ENCODE data around the gene ARHGEF11. TPM values are rescaled to one million over a fixed set of nuclear protein-coding genes. Genes with fewer than 3 reads are reported as not detected.

The ARHGEF11 gene
- total RNA-seq, 4 donors from 2014 or later: 56.7 to 127 (median 89.9) TPM

- Histone ChIP-seq H3K4me1 (peaks cover 0 to 28% (median 4%) of the 10 kb centered on the region in 4 donors), H3K4me3 (no peak overlapping the region), H3K9me3 (no peaks in the 10 kb centered on the region), H3K36me3 (no peaks in the 10 kb centered on the region), H3K27me3 (peaks cover 0 to 13% of the 10 kb centered on the region in 2 donors), H3K27ac (peak overlapping the region in 2 of 4 donors; percentile 43 to 59)
- DNase-seq: no peak
- TF ChIP-seq POLR2A (IDR thresholded peaks at IDR 0.05) (no peak), CTCF (IDR thresholded peaks at IDR 0.05) (no peak)
Observed at GRCh38 chr1:156896490-156897033, 149.0 kb downstream of the ARHGEF11 start.

GRCh38 chr1:156895927-156896326 lies 149.6 kb downstream of the ARHGEF11 start:
- TF ChIP-seq POLR2A (IDR thresholded peaks at IDR 0.05): no peak
- no peak for TF ChIP-seq CTCF (IDR thresholded peaks at IDR 0.05)
- peaks cover 0 to 28% (median 4%) of the 10 kb centered on the region in 4 donors for H3K4me1 ChIP-seq
- H3K9me3 ChIP-seq: no peaks in the 10 kb centered on the region
- DNase-seq: no peak
- H3K4me3 ChIP-seq: no peak overlapping the region
- H3K27ac ChIP-seq: peak overlapping the region in 2 of 4 donors; percentile 43 to 81
- H3K36me3 ChIP-seq: no peaks in the 10 kb centered on the region
- H3K27me3 ChIP-seq: peaks cover 0 to 13% of the 10 kb centered on the region in 2 donors

GRCh38 chr1:156895455-156895812 lies 150.1 kb downstream of the ARHGEF11 start:
- Histone ChIP-seq H3K27me3 (peaks cover 0 to 13% of the 10 kb centered on the region in 2 donors), H3K4me3 (peak overlapping the region in 1 of 4 donors; percentile 0), H3K9me3 (no peaks in the 10 kb centered on the region), H3K36me3 (no peaks in the 10 kb centered on the region), H3K27ac (peak overlapping the region in 3 of 4 donors; percentile 52 to 81 (median 75)), H3K4me1 (peaks cover 0 to 28% (median 4%) of the 10 kb centered on the region in 4 donors)
- TF ChIP-seq POLR2A (IDR thresholded peaks at IDR 0.05): no peak
- no peak for TF ChIP-seq CTCF (IDR thresholded peaks at IDR 0.05)
- DNase-seq: no peak

DNA sequence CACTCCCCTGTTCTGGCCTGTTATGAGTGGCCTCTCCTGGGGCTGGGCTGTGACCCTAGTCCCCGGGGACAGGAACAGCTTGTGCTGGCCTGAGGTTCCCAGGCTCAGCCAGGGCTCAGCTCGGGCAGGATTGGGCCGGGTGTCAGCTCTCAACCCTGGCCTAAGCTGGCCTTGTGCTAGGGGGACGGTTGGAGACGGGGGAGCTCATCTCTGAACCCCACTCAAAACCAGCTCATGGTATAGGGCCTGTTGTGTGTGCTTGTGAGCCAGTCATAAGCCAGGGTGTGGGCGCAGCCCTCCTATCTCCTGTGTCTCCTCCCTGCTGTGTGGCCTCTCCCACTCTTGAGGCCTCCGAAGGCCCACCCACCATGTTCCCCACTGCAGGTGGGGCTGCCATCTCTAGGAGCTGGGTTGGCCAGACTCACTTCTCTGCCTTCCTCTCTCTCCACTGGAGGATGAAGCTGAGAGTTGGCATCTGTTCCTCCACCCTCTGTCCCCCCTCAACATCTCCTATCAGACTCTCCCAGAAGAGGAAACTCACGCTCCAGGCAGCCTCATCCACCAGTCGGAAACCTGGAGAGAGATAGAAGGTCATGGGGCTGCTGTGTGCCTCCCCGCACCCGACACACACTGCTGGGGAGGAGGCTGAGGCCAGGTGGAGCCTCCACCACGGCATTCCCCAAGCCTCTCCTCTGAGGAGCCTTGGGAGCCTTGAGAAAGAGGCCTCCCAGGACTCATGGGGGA lies 150.7 kb downstream of the ARHGEF11 start:
- Histone ChIP-seq H3K4me3 (peak overlapping the region in 2 of 4 donors; percentile 47 to 48), H3K27me3 (peaks cover 0 to 13% of the 10 kb centered on the region in 2 donors), H3K4me1 (peaks cover 0 to 28% (median 4%) of the 10 kb centered on the region in 4 donors), H3K9me3 (no peaks in the 10 kb centered on the region), H3K27ac (peak overlapping the region in 3 of 4 donors; percentile 52 to 81 (median 75)), H3K36me3 (no peaks in the 10 kb centered on the region)
- DNase-seq: no peak
- TF ChIP-seq CTCF (IDR thresholded peaks at IDR 0.05) (no peak), POLR2A (IDR thresholded peaks at IDR 0.05) (no peak)

DNA sequence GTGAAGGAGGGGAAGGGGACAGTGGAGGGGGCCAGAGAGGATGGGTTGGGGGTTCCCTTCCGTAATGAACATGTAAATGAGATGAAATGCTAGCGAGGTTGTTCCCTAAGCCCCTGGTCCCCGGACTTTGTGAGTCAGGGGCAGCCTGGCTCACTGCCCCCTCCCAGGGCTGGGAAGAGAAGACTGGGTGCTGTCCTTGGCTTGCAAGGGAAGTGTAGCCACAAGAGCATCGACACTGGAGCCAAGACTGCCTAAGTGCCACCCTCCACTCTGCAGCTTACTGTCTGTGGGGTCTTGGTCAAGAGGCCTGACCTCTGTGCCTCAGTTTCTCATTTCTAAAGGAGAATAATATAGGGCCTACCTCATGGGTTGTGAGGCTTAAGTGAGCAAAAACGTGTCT lies 151.5 kb downstream of the ARHGEF11 start:
- Histone ChIP-seq H3K27ac (peak overlapping the region; percentile 52 to 81 (median 64)), H3K4me1 (peaks cover 0 to 28% (median 4%) of the 10 kb centered on the region in 4 donors), H3K9me3 (no peaks in the 10 kb centered on the region), H3K4me3 (peak overlapping the region; percentile 8 to 48 (median 30)), H3K36me3 (no peaks in the 10 kb centered on the region), H3K27me3 (peaks cover 0 to 13% of the 10 kb centered on the region in 2 donors)
- no peak for TF ChIP-seq CTCF (IDR thresholded peaks at IDR 0.05)
- DNase-seq: no peak

Measured in Peyer's patch (tissue), 4 donors.